IMR-90 (cell line): ENCODE data around the gene SGMS1. TPM values are rescaled to one million over a fixed set of nuclear protein-coding genes. Genes with fewer than 3 reads are reported as not detected.
A peak's percentile ranks its signal among the peaks of the same experiment; 100 is the strongest.

Experiments used
- ATAC-seq: fragments of 200-7000 bp; cut with Tn5 transposase; 2 replicates; pipeline ENCODE4 v1.9.1; 2020; ENCODE audit warnings: low read depth, mild to moderate bottlenecking, moderate library complexity
- BruUV-seq: library from RNA; stranded (reverse); fragments of 400-500 nt; replicated peaks from 2 replicates; lab custom pipeline; 2021; lab: Mats Ljungman, UMichigan
- CTCF ChIA-PET: fragments of 300-600 bp; formaldehyde crosslinking; extraction: SDS; loops from one replicate; lab custom pipeline; 2021; ENCODE audit warnings: antibody characterized with exemption; lab: Yijun Ruan, JAX
- POLR2A ChIA-PET: fragments of 300-600 bp; sonication (Branson Sonifier 250); formaldehyde crosslinking; loops from one replicate; lab custom pipeline; 2022; ENCODE audit warnings: antibody characterized with exemption; ENCODE audit not compliant: unreplicated experiment; lab: Charles Lee
- DNase-seq: peaks from one replicate; pipeline ENCODE4 v3.0.0; 2013
- H2AFZ ChIP-seq: replicated peaks from 2 replicates; pipeline ENCODE3; 2013; ENCODE audit warnings: low read length, mild to moderate bottlenecking; ENCODE audit not compliant: poor library complexity
- H2AK5ac ChIP-seq: 2 replicates; pipeline ENCODE4 v1.6.1; 2013; ENCODE audit warnings: low read depth, low read length, inconsistent platforms
- H2AK9ac ChIP-seq: replicated peaks from 2 replicates; pipeline ENCODE3; 2013; ENCODE audit warnings: mild to moderate bottlenecking, low read depth, low read length, moderate library complexity; ENCODE audit not compliant: poor library complexity
- H2BK120ac ChIP-seq: 2 replicates; pipeline ENCODE4 v1.6.1; 2013; ENCODE audit warnings: low read depth, low read length, inconsistent platforms
- H2BK15ac ChIP-seq: 3 replicates; pipeline ENCODE4 v1.6.1; 2013; ENCODE audit warnings: low read depth, low read length, inconsistent platforms
- H2BK20ac ChIP-seq: 2 replicates; pipeline ENCODE4 v1.6.1; 2013; ENCODE audit warnings: low read depth, mild to moderate bottlenecking, inconsistent platforms, low read length, moderate library complexity
- H2BK5ac ChIP-seq: 2 replicates; pipeline ENCODE4 v1.6.1; 2013; ENCODE audit warnings: mild to moderate bottlenecking, low read depth, low read length, inconsistent platforms; ENCODE audit not compliant: poor library complexity, severe bottlenecking
- H3K14ac ChIP-seq: replicated peaks from 2 replicates; pipeline ENCODE4 v1.6.1; 2013; ENCODE audit warnings: low read depth, low read length, inconsistent platforms
- H3K18ac ChIP-seq: 2 replicates; pipeline ENCODE4 v1.6.1; 2013; ENCODE audit warnings: low read depth, low read length, control low read depth
- H3K23ac ChIP-seq: 2 replicates; pipeline ENCODE4 v1.6.1; 2013; ENCODE audit warnings: low read depth, low read length, inconsistent platforms
- H3K27ac ChIP-seq: 2 replicates; pipeline ENCODE4 v1.5.1; 2013; ENCODE audit warnings: mild to moderate bottlenecking, control low read depth, low read length; ENCODE audit not compliant: insufficient read depth
- H3K27me3 ChIP-seq: 2 replicates; pipeline ENCODE4 v1.6.1; 2013; ENCODE audit warnings: low read length; ENCODE audit not compliant: control insufficient read depth, insufficient read depth
- H3K36me3 ChIP-seq: 2 replicates; pipeline ENCODE4 v1.6.1; 2013; ENCODE audit warnings: low read length, mixed read lengths; ENCODE audit not compliant: control insufficient read depth, insufficient read depth
- H3K4ac ChIP-seq: 2 replicates; pipeline ENCODE4 v1.6.1; 2013; ENCODE audit warnings: low read depth, low read length, inconsistent platforms
- H3K4me1 ChIP-seq: 2 replicates; pipeline ENCODE4 v1.6.1; 2013; ENCODE audit warnings: low read length, mixed read lengths; ENCODE audit not compliant: control insufficient read depth, insufficient read depth
- H3K4me2 ChIP-seq: 2 replicates; pipeline ENCODE4 v1.6.1; 2013; ENCODE audit warnings: low read depth, mild to moderate bottlenecking, control low read depth, low read length, moderate library complexity
- H3K4me3 ChIP-seq: 2 replicates; pipeline ENCODE4 v1.5.1; 2013; ENCODE audit warnings: low read depth, mild to moderate bottlenecking, control low read depth, low read length, moderate library complexity; ENCODE audit not compliant: insufficient read depth
- H3K56ac ChIP-seq: 2 replicates; pipeline ENCODE4 v1.6.1; 2013; ENCODE audit warnings: low read length, inconsistent platforms; ENCODE audit not compliant: insufficient read depth; ENCODE audit errors: extremely low read depth
- H3K79me1 ChIP-seq, 2 experiments: 2 replicates each; pipeline ENCODE4 v1.6.1; 2013; ENCODE audit warnings: low read length in 2 of 2, inconsistent platforms in 1 of 2, low read depth in 1 of 2
- H3K9ac ChIP-seq: 2 replicates; pipeline ENCODE4 v1.6.1; 2013; ENCODE audit warnings: low read depth, low read length, control low read depth
- H3K9me1 ChIP-seq: 2 replicates; pipeline ENCODE4 v1.6.1; 2013; ENCODE audit warnings: low read length, inconsistent platforms; ENCODE audit not compliant: insufficient read depth
- H3K9me3 ChIP-seq: 2 replicates; pipeline ENCODE4 v1.6.1; 2013; ENCODE audit warnings: low read length; ENCODE audit not compliant: control insufficient read depth, insufficient read depth
- H4K20me1 ChIP-seq: 2 replicates; pipeline ENCODE4 v1.6.1; 2013; ENCODE audit warnings: low read length, inconsistent platforms; ENCODE audit not compliant: insufficient read depth
- H4K5ac ChIP-seq: 2 replicates; pipeline ENCODE4 v1.6.1; 2013; ENCODE audit warnings: mild to moderate bottlenecking, low read depth, low read length, control low read depth
- H4K8ac ChIP-seq, 2 experiments: 2 replicates each; pipeline ENCODE4 v1.6.1; 2013; ENCODE audit warnings: low read depth in 2 of 2, low read length in 2 of 2, control low read depth in 1 of 2, inconsistent platforms in 1 of 2
- H4K91ac ChIP-seq: 2 replicates; pipeline ENCODE4 v1.6.1; 2013; ENCODE audit warnings: low read depth, low read length, inconsistent platforms; ENCODE audit not compliant: insufficient read depth
- CEBPB ChIP-seq: IDR thresholded peaks from 2 replicates; pipeline ENCODE4 v1.6.1; 2012; ENCODE audit warnings: low read depth, low read length, improper control_type of control experiment
- CHD1 ChIP-seq: IDR thresholded peaks from 2 replicates; pipeline ENCODE4 v1.6.1; 2012; ENCODE audit warnings: low read depth, low read length, improper control_type of control experiment
- NFE2L2 ChIP-seq: fragments of 150-350 bp; IDR thresholded peaks from 2 replicates; pipeline ENCODE4 v1.6.1; 2016; ENCODE audit warnings: low read depth, mild to moderate bottlenecking, low read length
- RFX5 ChIP-seq: IDR thresholded peaks from 2 replicates; pipeline ENCODE4 v1.8.0; 2012; ENCODE audit warnings: low read depth, mild to moderate bottlenecking, low read length, moderate library complexity
- WGBS, 2 experiments: methylation state at CpG; one replicate each; pipeline versions ENCODE4 v1.1.5 to v1.1.7; 2013; ENCODE audit warnings: missing lambda C conversion rate in 2 of 2; ENCODE audit not compliant: insufficient read length in 1 of 2; ENCODE audit errors: extremely low coverage in 2 of 2; 5-methylcytosine and 5-hydroxymethylcytosine counted together
- dilution Hi-C: fragments of 300-500 bp; cut with HindIII; formaldehyde crosslinking; loops from one replicate; pipeline ENCODE4 v1.14.3; 2018; ENCODE audit warnings: low sequenced_read_pairs; ENCODE audit not compliant: unreplicated experiment
- in situ Hi-C: fragments of 300-500 bp; cut with MboI; formaldehyde crosslinking; loops from 3 replicates; pipeline ENCODE4 v1.14.3; 2019; ENCODE audit warnings: low sequenced_read_pairs, inconsistent platforms, mixed read lengths
- intact Hi-C: fragments of 100-400 bp; cut with micrococcal nuclease; formaldehyde crosslinking; loops from 2 replicates; pipeline ENCODE4 v1.10.0; 2022
- polyA plus RNA-seq, 3 experiments: library from polyadenylated mRNA; depleted of rRNA; stranded (reverse); fragments of >200 nt; gene quantifications; 2 replicates each; pipeline ENCODE4 v1.2.3, GENCODE V29; 2012; ENCODE audit warnings: low replicate concordance in 1 of 3
- total RNA-seq: library from RNA; depleted of rRNA; stranded (reverse); fragments of >200 nt; gene quantifications from 2 replicates; pipeline ENCODE4 v1.2.3, GENCODE V29; 2012

SGMS1 gene
- total and polyA plus RNA-seq, 2 of the 4 experiments (the other 2 are of a cell fraction), result 9.8 to 30.8 TPM

DNA sequence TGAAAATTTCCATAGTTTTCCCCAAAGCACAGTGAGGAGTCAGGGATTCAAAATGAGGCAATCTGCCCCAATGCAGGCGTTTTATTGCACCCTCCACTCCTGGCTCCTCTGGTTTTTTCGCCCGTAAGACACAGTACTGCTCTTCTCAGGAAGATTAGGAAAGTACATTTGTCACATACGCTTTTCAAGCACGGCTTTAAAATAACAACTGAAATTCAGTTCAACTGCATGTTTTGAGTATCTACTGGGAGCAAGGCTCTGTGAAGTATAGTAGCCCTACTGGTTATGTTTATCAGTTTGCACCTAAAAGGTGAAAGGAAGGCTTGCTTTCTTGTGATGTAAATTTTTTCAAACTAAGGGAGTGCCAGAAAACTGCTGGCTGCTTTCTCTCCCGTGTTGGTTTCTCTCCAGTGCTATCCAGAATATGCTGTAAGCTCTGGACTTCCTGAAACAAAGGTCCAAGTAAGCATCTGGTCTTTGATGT lies 1.9 kb upstream of the SGMS1 start:
- H3K27ac ChIP-seq, result peak overlapping the region; percentile 97
- peak overlapping the region; percentile 88 for H3K56ac ChIP-seq
- H3K27me3 ChIP-seq, result no peaks in the 10 kb centered on the region
- peak overlapping the region; percentile 49; the same call in 1 of the 2 replicates for H4K91ac ChIP-seq
- ChIA-PET POLR2A (interaction anchor here (0.5 kb wide), 1 partner anchor 183 kb away, joined by 9 read pairs; no protein-coding TSS in a partner anchor), CTCF (interaction anchor here (1.1 kb wide), 1 partner anchor 49 kb away, joined by 3 read pairs; no protein-coding TSS in a partner anchor)
- intact Hi-C loops (loop anchor here (10.0 kb wide), 1 partner anchor 401 kb away; no protein-coding TSS in a partner anchor), dilution Hi-C loops (no loop called here), in situ Hi-C loops (no loop called here)
- H3K9ac ChIP-seq, result peak overlapping the region; percentile 83
- peaks cover 0 to 20% of the 10 kb centered on the region in 2 experiments; a peak in 2 of 4 replicates for H3K79me1 ChIP-seq
- H3K36me3 ChIP-seq, result no peaks in the 10 kb centered on the region
- peak overlapping the region; percentile 8 for H3K4ac ChIP-seq
- H3K4me1 ChIP-seq, result no peaks in the 10 kb centered on the region
- 0 out of 2 replicates have a peak overlapping the region, but pooled peaks have one; percentile 30 for H2BK120ac ChIP-seq
- peak overlapping the region; percentile 67; the same call in 1 of the 3 replicates for H2BK15ac ChIP-seq
- H2AK5ac ChIP-seq, result no peak overlapping the region
- H4K5ac ChIP-seq, result peak overlapping the region; percentile 46
- BruUV-seq, result no TSS peak
- H3K9me3 ChIP-seq, result no peaks in the 10 kb centered on the region
- peak overlapping the region; percentile 2 for H2AK9ac ChIP-seq
- H2BK20ac ChIP-seq, result peak overlapping the region; percentile 18; the same call in 1 of the 2 replicates
- peak overlapping the region; percentile 94 for H3K23ac ChIP-seq
- DNase-seq (no peak), ATAC-seq (no peak)
- peak overlapping the region; percentile 63 for H3K4me3 ChIP-seq
- no CpG with 5 or more reads among the region's 6 CpGs for WGBS, 2 experiments
- peaks cover 5% of the 10 kb centered on the region; the same call in 1 of the 2 replicates for H4K20me1 ChIP-seq
- H2BK5ac ChIP-seq, result peak overlapping the region; percentile 98
- H3K14ac ChIP-seq, result peak overlapping the region; percentile 86
- peak overlapping the region; percentile 51 to 75 for H4K8ac ChIP-seq
- H2AFZ ChIP-seq, result peak overlapping the region; percentile 100
- peak overlapping the region; percentile 90 for H3K4me2 ChIP-seq
- H3K18ac ChIP-seq, result no peak overlapping the region; the same call in 1 of the 2 replicates
- no peaks in the 10 kb centered on the region for H3K9me1 ChIP-seq
- no peak for TF ChIP-seq CEBPB
- no peak for TF ChIP-seq CHD1
- TF ChIP-seq NFE2L2, result no peak
- TF ChIP-seq RFX5, result no peak
